ENCODE measurements around the gene USP25.

Gene USP25

GRCh38 chr21:15732996-15733329, 3.2 kb downstream of the USP25 start:
- TF ChIP-seq CTCF (IDR thresholded peaks at IDR 0.05) = no peak

- no peak for TF ChIP-seq CTCF (IDR thresholded peaks at IDR 0.05)
These were observed 5.6 kb downstream of the USP25 start for GRCh38 chr21:15735409-15735808.

- no peak for TF ChIP-seq CTCF (IDR thresholded peaks at IDR 0.05)
These were observed 10.6 kb downstream of the USP25 start for GRCh38 chr21:15740383-15740782.

GRCh38 chr21:15741510-15741909, 11.7 kb downstream of the USP25 start:
- no peak for TF ChIP-seq CTCF (IDR thresholded peaks at IDR 0.05)

GRCh38 chr21:15742052-15742670, 12.4 kb downstream of the USP25 start:
- no peak for TF ChIP-seq CTCF (IDR thresholded peaks at IDR 0.05)

GRCh38 chr21:15742694-15743093, 12.9 kb downstream of the USP25 start:
- TF ChIP-seq CTCF (IDR thresholded peaks at IDR 0.05) = no peak

- no peak for TF ChIP-seq CTCF (IDR thresholded peaks at IDR 0.05)
These were observed 13.8 kb downstream of the USP25 start for GRCh38 chr21:15743593-15743992.

GRCh38 chr21:15744926-15745325, 15.1 kb downstream of the USP25 start:
- TF ChIP-seq CTCF (IDR thresholded peaks at IDR 0.05) = no peak
